Testis (tissue), 2 donors: Measurements from ENCODE around the gene SPIB.

Experiments
- CTCF ChIP-seq, 3 experiments: fragments of 450-650 bp in 2 of 3; fragments of 200-600 bp in 1 of 3; sonication (generic) in 1 of 3; IDR thresholded peaks; one replicate each; pipeline ENCODE4 v1.5.1; 2016 to 2019; ENCODE audit warnings: antibody characterized with exemption in 3 of 3, mild to moderate bottlenecking in 2 of 3, moderate library complexity in 1 of 3
- POLR2A ChIP-seq: fragments of 450-650 bp; IDR thresholded peaks from one replicate; pipeline ENCODE4 v1.6.1; 2017; ENCODE audit warnings: antibody characterized with exemption, mild to moderate bottlenecking, moderate library complexity

GRCh38 chr19:50412419-50412818 lies 6.3 kb upstream of the SPIB start:
- TF ChIP-seq CTCF (IDR thresholded peaks at IDR 0.05) (no peak), POLR2A (no peak)
